DND-41 (cell line): ENCODE data around the gene APOM.

Experiments used
- CTCF ChIP-seq: IDR thresholded peaks from 2 replicates; pipeline ENCODE4 v1.5.1; 2012; ENCODE audit warnings: borderline replicate concordance, low read length, moderate library complexity, mild to moderate bottlenecking; ENCODE audit not compliant: poor library complexity, severe bottlenecking; ENCODE audit errors: extremely low read depth
- EZH2 ChIP-seq: IDR thresholded peaks from 3 replicates; pipeline ENCODE4 v1.6.1; 2012; ENCODE audit warnings: borderline replicate concordance, low read depth, mild to moderate bottlenecking, moderate library complexity, low read length, inconsistent platforms; ENCODE audit not compliant: severe bottlenecking

- TF ChIP-seq EZH2 (no peak), CTCF (no peak)
Measured at GRCh38 chr6:31702405-31702818, 46.7 kb downstream of the APOM start.
